Right lobe of liver (tissue), 6 donors: ENCODE results near the gene CRIM1. TPM values are rescaled to one million over a fixed set of nuclear protein-coding genes. Genes with fewer than 3 reads are reported as not detected.

ENCODE experiments used
- ATAC-seq, 4 donors: fragments of 200-7000 bp; cut with Tn5 transposase; one replicate each; pipeline ENCODE4 v1.9.1; 2020; ENCODE audit warnings: mild to moderate bottlenecking in 4 of 4, moderate library complexity in 4 of 4
- DNase-seq, 3 donors: peaks; one replicate each; pipeline ENCODE4 v3.0.0-alpha.2; 2020
- H3K27ac ChIP-seq, 3 donors: fragments of 200-600 bp; one replicate each; pipeline ENCODE4 v1.8.0; 2022
- H3K27me3 ChIP-seq, 2 donors: fragments of 200-600 bp; one replicate each; pipeline ENCODE4 v1.8.0; 2022
- H3K36me3 ChIP-seq, 4 donors: fragments of 200-600 bp; sonication (generic) in 1 of 4; one replicate each; pipeline versions ENCODE4 v1.5.1 to v1.8.0; 2017 to 2022; ENCODE audit warnings: control low read depth in 1 of 4
- H3K4me1 ChIP-seq, 4 donors: fragments of 200-600 bp; sonication (generic) in 1 of 4; one replicate each; pipeline versions ENCODE4 v1.5.1 to v1.8.0; 2017 to 2022; ENCODE audit warnings: control low read depth in 1 of 4
- H3K4me3 ChIP-seq, 3 donors: fragments of 200-600 bp; one replicate each; pipeline ENCODE4 v1.8.0; 2022
- H3K9me3 ChIP-seq, 4 donors: fragments of 200-600 bp; sonication (generic) in 1 of 4; one replicate each; pipeline versions ENCODE4 v1.5.1 to v1.8.0; 2017 to 2022; ENCODE audit warnings: control low read depth in 1 of 4
- CTCF ChIP-seq, 4 donors: fragments of 200-600 bp in 3 of 4; fragments of 450-650 bp in 1 of 4; IDR thresholded peaks; one replicate each; pipeline versions ENCODE4 v1.5.1 to v1.8.0; 2016 to 2022; ENCODE audit warnings: antibody characterized with exemption in 4 of 4, mild to moderate bottlenecking in 2 of 4
- POLR2A ChIP-seq: fragments of 450-650 bp; IDR thresholded peaks from one replicate; pipeline ENCODE4 v1.6.1; 2017; ENCODE audit warnings: antibody characterized with exemption, mild to moderate bottlenecking
- whole genome bisulfite sequencing: methylation state at CpG from one replicate; pipeline ENCODE4 v1.1.6; 2018; ENCODE audit warnings: low coverage, low lambda C conversion rate; ENCODE audit not compliant: insufficient coverage; ENCODE audit errors: missing lambda C conversion rate; 5-methylcytosine and 5-hydroxymethylcytosine counted together
- intact Hi-C, 2 donors: fragments of 100-400 bp; cut with DNase I; formaldehyde crosslinking; loops; one replicate each; pipeline versions ENCODE4 v1.11.2 to v1.14.1; 2022
- total RNA-seq, 6 experiments: library from RNA; depleted of rRNA in 2 of 6; stranded (reverse); fragments of >200 nt in 2 of 6; fragmentation: NEBNext Ultra II Directional in 3 of 6; extraction: Animal tissue kit (Norgen Biotek cat#: 25700) in 3 of 6; gene quantifications; one replicate each; pipeline versions ENCODE4 v1.1.0 to v1.2.4, GENCODE V29; 2016 to 2023
- donor health status: DM: no; HTN: yes; CAD: no.
- donor health status: DM: no; HTN: no; CAD: no.
- donor health status: DM: no; HTN: no; CAD: no.
- donor health status: DM: no; HTN: yes; CAD: no.
- donor health status: DM: no; HTN: yes; CAD: no.

The CRIM1 gene
- total RNA-seq, 6 experiments from 2014 or later = 4.2 to 30.5 (median 16.7) TPM

DNA sequence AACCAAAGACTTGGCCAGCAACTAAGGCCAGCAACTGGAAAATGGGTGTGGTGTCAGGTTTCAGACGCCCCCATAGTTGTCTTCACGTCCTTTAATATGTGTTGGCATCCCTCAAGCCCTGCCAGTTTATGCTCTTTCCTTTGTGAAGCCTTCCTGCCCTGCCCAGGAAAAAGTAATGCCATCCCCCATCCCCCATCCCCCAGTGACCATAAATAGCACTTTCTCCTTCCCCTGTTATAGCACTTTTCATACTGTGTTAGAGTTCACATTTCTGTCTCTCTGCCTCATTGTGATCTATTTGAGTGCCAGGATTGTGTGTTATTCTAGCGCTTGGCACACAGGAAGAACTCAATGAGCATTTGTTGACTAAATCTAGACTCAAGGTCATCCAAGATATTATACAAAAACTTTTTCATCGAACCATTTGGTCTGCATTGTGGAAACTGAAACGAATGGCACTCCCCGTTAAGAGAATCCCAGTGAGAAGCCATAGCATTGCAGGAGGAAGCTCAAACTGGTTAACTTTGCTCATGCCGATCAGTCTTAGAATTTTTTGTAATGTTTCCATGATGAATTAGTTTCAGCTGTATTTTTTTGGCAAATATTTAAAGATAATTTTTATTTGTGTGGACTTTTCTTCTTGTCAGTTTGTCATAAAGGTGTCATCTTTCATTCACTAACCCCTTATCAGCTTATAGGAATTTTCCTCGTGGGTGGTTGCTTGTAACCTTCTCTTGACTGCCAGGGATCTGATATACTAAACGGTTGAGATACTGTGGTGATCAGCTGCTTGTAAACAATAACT, 15.7 kb downstream of the CRIM1 start:
- Histone ChIP-seq H3K4me1 (no peaks in the 10 kb centered on the region), H3K27me3 (no peaks in the 10 kb centered on the region), H3K9me3 (no peaks in the 10 kb centered on the region), H3K27ac (no peak overlapping the region), H3K4me3 (no peak overlapping the region), H3K36me3 (no peaks in the 10 kb centered on the region)
- ATAC-seq (peak in 1 of 4 donors; percentile 14), DNase-seq (no peak)
- intact Hi-C loops = no loop called here
- 25% methylated on average over 9 of the region's 9 CpGs for WGBS
- TF ChIP-seq POLR2A (no peak), CTCF (IDR thresholded peaks at IDR 0.05) (no peak)

GRCh38 chr2:36371928-36372391, 16.4 kb downstream of the CRIM1 start:
- Histone ChIP-seq H3K36me3 (no peaks in the 10 kb centered on the region), H3K9me3 (no peaks in the 10 kb centered on the region), H3K27ac (no peak overlapping the region), H3K27me3 (no peaks in the 10 kb centered on the region), H3K4me3 (no peak overlapping the region), H3K4me1 (no peaks in the 10 kb centered on the region)
- no peak for DNase-seq
- WGBS = 43% methylated on average over 2 of the region's 2 CpGs
- intact Hi-C loops = no loop called here
- TF ChIP-seq POLR2A = no peak
- no peak for TF ChIP-seq CTCF (IDR thresholded peaks at IDR 0.05)
- no peak for ATAC-seq

DNA sequence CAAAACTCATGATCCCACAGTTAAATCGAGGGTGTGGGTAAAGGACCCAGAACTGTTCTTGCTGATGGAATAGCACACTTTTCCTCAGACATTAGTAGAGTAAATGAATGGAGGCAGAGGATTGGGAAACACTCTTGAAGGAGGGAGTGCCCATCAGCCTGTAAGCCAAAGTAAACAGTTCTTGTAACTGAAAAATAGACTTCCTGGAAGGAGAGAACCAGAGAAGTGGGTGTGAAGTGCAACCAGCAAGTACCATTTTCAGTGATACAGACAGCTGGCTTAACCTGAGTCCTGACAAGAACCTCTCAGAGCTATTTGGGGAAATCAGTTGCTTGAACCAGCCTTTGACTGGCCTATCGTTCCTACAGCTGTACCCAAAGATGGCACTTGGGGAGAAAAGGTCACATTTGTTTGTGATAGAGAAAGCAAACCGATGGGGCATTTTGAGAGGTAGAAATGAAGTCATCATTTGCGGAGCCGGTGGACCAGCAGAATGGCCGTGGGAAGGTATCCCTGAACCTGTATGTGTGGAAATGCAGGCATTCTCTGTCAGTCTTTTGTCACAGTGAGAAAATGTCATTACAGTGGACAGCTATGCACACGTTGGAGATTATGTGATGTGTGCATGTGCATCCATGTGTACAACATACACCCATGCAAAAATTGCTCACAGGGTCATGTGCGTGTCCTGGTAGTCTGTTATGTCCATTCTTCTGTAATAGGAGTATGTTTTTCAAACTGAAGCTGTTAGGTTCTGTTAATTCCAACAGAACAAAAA, 17.8 kb downstream of the CRIM1 start:
- H3K27me3 ChIP-seq = no peaks in the 10 kb centered on the region
- no peaks in the 10 kb centered on the region for H3K9me3 ChIP-seq
- intact Hi-C loops = no loop called here
- H3K4me1 ChIP-seq = no peaks in the 10 kb centered on the region
- H3K27ac ChIP-seq = no peak overlapping the region
- no peaks in the 10 kb centered on the region for H3K36me3 ChIP-seq
- TF ChIP-seq CTCF (IDR thresholded peaks at IDR 0.05) (no peak), POLR2A (no peak)
- peak in 1 of 4 donors; percentile 20 for ATAC-seq
- 54% methylated on average over 8 of the region's 8 CpGs for WGBS
- no peak for DNase-seq
- H3K4me3 ChIP-seq = no peak overlapping the region

GRCh38 chr2:36374585-36374984, 19.0 kb downstream of the CRIM1 start:
- no peak for DNase-seq
- no peak overlapping the region for H3K27ac ChIP-seq
- WGBS = 64% methylated on average over 3 of the region's 3 CpGs
- no peaks in the 10 kb centered on the region for H3K27me3 ChIP-seq
- intact Hi-C loops = no loop called here
- ATAC-seq = no peak
- H3K4me3 ChIP-seq = no peak overlapping the region
- no peaks in the 10 kb centered on the region for H3K9me3 ChIP-seq
- H3K4me1 ChIP-seq = no peaks in the 10 kb centered on the region
- TF ChIP-seq CTCF (IDR thresholded peaks at IDR 0.05) = no peak
- TF ChIP-seq POLR2A = no peak
- no peaks in the 10 kb centered on the region for H3K36me3 ChIP-seq
